ENCODE results near the gene RPAP2. TPM values are rescaled to one million over a fixed set of nuclear protein-coding genes. Genes with fewer than 3 reads are reported as not detected.
A peak's percentile ranks its signal among the peaks of the same experiment; 100 is the strongest.
"Not testable (repeated sequence)": the region's sequence is repeated elsewhere in the genome, so short reads cannot be mapped to it uniquely, and the experiment has no call there.

RPAP2 gene
- total RNA-seq, 1 donor from 2014 or later, result 33.3 TPM

- Mint-ChIP-seq H3K4me3 (no peak overlapping the region), H3K36me3 (ENCODE audit: low read depth) (peaks cover 45% of the 10 kb centered on the region), H3K4me1 (no peaks in the 10 kb centered on the region), H3K27me3 (ENCODE audit: low read depth) (no peaks in the 10 kb centered on the region), H3K27ac (ENCODE audit: unreplicated experiment) (no peak overlapping the region), H3K9me3 (peaks cover 5% of the 10 kb centered on the region)
- TF ChIP-seq, protein P1, sequence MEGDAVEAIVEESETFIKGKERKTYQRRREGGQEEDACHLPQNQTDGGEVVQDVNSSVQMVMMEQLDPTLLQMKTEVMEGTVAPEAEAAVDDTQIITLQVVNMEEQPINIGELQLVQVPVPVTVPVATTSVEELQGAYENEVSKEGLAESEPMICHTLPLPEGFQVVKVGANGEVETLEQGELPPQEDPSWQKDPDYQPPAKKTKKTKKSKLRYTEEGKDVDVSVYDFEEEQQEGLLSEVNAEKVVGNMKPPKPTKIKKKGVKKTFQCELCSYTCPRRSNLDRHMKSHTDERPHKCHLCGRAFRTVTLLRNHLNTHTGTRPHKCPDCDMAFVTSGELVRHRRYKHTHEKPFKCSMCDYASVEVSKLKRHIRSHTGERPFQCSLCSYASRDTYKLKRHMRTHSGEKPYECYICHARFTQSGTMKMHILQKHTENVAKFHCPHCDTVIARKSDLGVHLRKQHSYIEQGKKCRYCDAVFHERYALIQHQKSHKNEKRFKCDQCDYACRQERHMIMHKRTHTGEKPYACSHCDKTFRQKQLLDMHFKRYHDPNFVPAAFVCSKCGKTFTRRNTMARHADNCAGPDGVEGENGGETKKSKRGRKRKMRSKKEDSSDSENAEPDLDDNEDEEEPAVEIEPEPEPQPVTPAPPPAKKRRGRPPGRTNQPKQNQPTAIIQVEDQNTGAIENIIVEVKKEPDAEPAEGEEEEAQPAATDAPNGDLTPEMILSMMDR (conservative IDR thresholded peaks at IDR 0.05), result no peak
- no peak for DNase-seq (ENCODE audit: low read depth, low spot score)
These were observed 22.8 kb upstream of the RPAP2 start for GRCh38 chr1:92276082-92276481.

DNA sequence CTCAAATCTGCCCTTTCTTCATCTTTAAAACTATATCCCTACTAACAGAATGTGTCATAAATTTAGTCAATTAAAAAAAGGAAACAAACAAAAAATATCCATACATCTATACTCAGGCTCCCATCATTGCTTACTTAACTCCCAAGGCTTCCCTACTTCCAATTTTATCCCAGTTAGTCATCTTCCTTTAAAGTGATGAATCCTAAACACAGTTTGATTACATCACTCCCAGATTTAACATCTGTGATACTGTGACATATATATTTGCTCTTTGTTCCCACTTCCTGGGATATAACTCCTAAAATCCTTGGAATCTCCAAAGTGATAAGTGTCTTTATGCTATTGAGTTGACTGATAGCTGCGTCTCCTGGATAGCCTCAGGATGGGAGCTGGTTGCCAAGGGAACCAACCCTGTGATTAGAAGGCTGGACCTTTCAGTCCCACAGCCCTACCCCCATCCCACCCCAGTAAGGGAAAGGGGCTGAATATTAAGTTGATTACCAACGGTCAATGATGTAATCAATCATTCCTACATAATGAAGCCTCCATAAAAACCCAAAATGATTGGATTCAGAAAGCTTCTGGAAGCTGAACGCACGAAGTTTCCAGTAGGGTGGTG lies 21.6 kb upstream of the RPAP2 start:
- Mint-ChIP-seq H3K36me3 (ENCODE audit: low read depth) (peaks cover 53% of the 10 kb centered on the region), H3K27ac (ENCODE audit: unreplicated experiment) (no peak overlapping the region), H3K27me3 (ENCODE audit: low read depth) (no peaks in the 10 kb centered on the region), H3K4me3 (no peak overlapping the region), H3K4me1 (peaks cover 3% of the 10 kb centered on the region), H3K9me3 (peaks cover 9% of the 10 kb centered on the region)
- DNase-seq (ENCODE audit: low read depth, low spot score), result no peak
- TF ChIP-seq, protein P1 (conservative IDR thresholded peaks at IDR 0.05), result no peak

- not testable (repeated sequence) for H3K27ac Mint-ChIP-seq (ENCODE audit: unreplicated experiment); H3K27me3 Mint-ChIP-seq (ENCODE audit: low read depth); DNase-seq (ENCODE audit: low read depth, low spot score); H3K4me3 Mint-ChIP-seq; H3K4me1 Mint-ChIP-seq
- peaks cover 68% of the 10 kb centered on the region for H3K36me3 Mint-ChIP-seq (ENCODE audit: low read depth)
- H3K9me3 Mint-ChIP-seq, result peaks cover 15% of the 10 kb centered on the region
These were observed 19.1 kb upstream of the RPAP2 start for GRCh38 chr1:92279781-92280180.

DNA sequence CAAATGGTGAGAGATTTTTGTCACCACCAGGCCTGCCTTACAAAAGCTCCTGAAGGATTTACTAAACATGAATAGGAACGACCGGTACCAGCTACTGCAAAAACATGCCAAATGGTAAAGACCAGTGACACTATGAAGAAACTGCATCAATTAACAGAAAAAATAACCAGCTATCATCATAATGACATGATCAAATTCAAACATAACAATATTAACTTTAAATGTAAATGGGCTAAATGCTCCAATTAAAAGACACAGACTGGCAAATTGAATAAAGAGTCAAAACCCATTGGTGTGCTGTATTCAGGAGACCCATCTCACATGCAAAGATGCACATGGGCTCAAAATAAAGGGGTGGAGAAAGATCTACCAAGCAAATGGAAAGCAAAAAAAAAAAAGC lies 17.4 kb upstream of the RPAP2 start:
- not testable (repeated sequence) for H3K4me3 Mint-ChIP-seq; H3K27ac Mint-ChIP-seq (ENCODE audit: unreplicated experiment); DNase-seq (ENCODE audit: low read depth, low spot score); H3K27me3 Mint-ChIP-seq (ENCODE audit: low read depth); H3K4me1 Mint-ChIP-seq
- Mint-ChIP-seq H3K9me3 (peaks cover 15% of the 10 kb centered on the region), H3K36me3 (ENCODE audit: low read depth) (peaks cover 68% of the 10 kb centered on the region)

GRCh38 chr1:92291372-92291999 lies 7.4 kb upstream of the RPAP2 start:
- Mint-ChIP-seq H3K4me1 (peaks cover 22% of the 10 kb centered on the region), H3K36me3 (ENCODE audit: low read depth) (peaks cover 30% of the 10 kb centered on the region), H3K27me3 (ENCODE audit: low read depth) (no peaks in the 10 kb centered on the region), H3K9me3 (no peaks in the 10 kb centered on the region), H3K27ac (ENCODE audit: unreplicated experiment) (no peak overlapping the region), H3K4me3 (no peak overlapping the region)
- TF ChIP-seq, protein P1 (conservative IDR thresholded peaks at IDR 0.05), result peak; percentile 80
- peak; percentile 7 for DNase-seq (ENCODE audit: low read depth, low spot score)

- no peaks in the 10 kb centered on the region for H3K9me3 Mint-ChIP-seq
- H3K36me3 Mint-ChIP-seq (ENCODE audit: low read depth), result peaks cover 20% of the 10 kb centered on the region
- peak overlapping the region; percentile 100 for H3K27ac Mint-ChIP-seq (ENCODE audit: unreplicated experiment)
- H3K4me1 Mint-ChIP-seq, result peaks cover 45% of the 10 kb centered on the region
- DNase-seq (ENCODE audit: low read depth, low spot score), result no peak
- TF ChIP-seq, protein P1 (conservative IDR thresholded peaks at IDR 0.05), result peak; percentile 58
- H3K4me3 Mint-ChIP-seq, result peak overlapping the region; percentile 98
- H3K27me3 Mint-ChIP-seq (ENCODE audit: low read depth), result no peaks in the 10 kb centered on the region
These were observed 666 bp upstream of the RPAP2 start for GRCh38 chr1:92298213-92298572.
